ENCODE data around the gene SMARCC1.
"Not testable (repeated sequence)": the region's sequence is repeated elsewhere in the genome, so short reads cannot be mapped to it uniquely, and the experiment has no call there.

SMARCC1 gene

GRCh38 chr3:47762233-47762632 lies 19.5 kb downstream of the SMARCC1 start:
- no peak for DNase-seq

- DNase-seq, result no peak
Observed at GRCh38 chr3:47761046-47761445, 20.6 kb downstream of the SMARCC1 start.

GRCh38 chr3:47760207-47760606 lies 21.5 kb downstream of the SMARCC1 start:
- not testable (repeated sequence) for DNase-seq

- no peak for DNase-seq
Observed at GRCh38 chr3:47758261-47759025, 23.2 kb downstream of the SMARCC1 start.

- DNase-seq, result no peak
Observed at GRCh38 chr3:47752716-47753115, 29.0 kb downstream of the SMARCC1 start.

GRCh38 chr3:47750811-47751354 lies 30.8 kb downstream of the SMARCC1 start:
- not testable (repeated sequence) for DNase-seq

- no peak for DNase-seq
Observed at GRCh38 chr3:47747558-47747957, 34.1 kb downstream of the SMARCC1 start.

- no peak for DNase-seq
Observed at GRCh38 chr3:47746264-47746663, 35.4 kb downstream of the SMARCC1 start.

GRCh38 chr3:47743855-47744254 lies 37.8 kb downstream of the SMARCC1 start:
- DNase-seq, result no peak

GRCh38 chr3:47743352-47743751 lies 38.3 kb downstream of the SMARCC1 start:
- DNase-seq, result not testable (repeated sequence)

GRCh38 chr3:47741925-47742324 lies 39.8 kb downstream of the SMARCC1 start:
- DNase-seq, result no peak

- no peak for DNase-seq
Observed at GRCh38 chr3:47732143-47732542, 49.5 kb downstream of the SMARCC1 start.

GRCh38 chr3:47731061-47731460 lies 50.6 kb downstream of the SMARCC1 start:
- DNase-seq, result no peak

GRCh38 chr3:47722859-47723258 lies 58.8 kb downstream of the SMARCC1 start:
- DNase-seq, result no peak

- not testable (repeated sequence) for DNase-seq
Observed at GRCh38 chr3:47717448-47717847, 64.2 kb downstream of the SMARCC1 start.

- DNase-seq, result no peak
Observed at GRCh38 chr3:47716656-47717055, 65.0 kb downstream of the SMARCC1 start.

GRCh38 chr3:47715928-47716327 lies 65.8 kb downstream of the SMARCC1 start:
- no peak for DNase-seq

- DNase-seq, result no peak
Observed at GRCh38 chr3:47714606-47715005, 67.1 kb downstream of the SMARCC1 start.

GRCh38 chr3:47713655-47714054 lies 68.0 kb downstream of the SMARCC1 start:
- DNase-seq, result no peak

GRCh38 chr3:47712398-47712797 lies 69.3 kb downstream of the SMARCC1 start:
- no peak for DNase-seq

GRCh38 chr3:47711596-47711995 lies 70.1 kb downstream of the SMARCC1 start:
- DNase-seq, result no peak

- DNase-seq, result no peak
Observed at GRCh38 chr3:47705391-47705790, 76.3 kb downstream of the SMARCC1 start.

GRCh38 chr3:47704237-47704612 lies 77.5 kb downstream of the SMARCC1 start:
- DNase-seq, result no peak

GRCh38 chr3:47701388-47701787 lies 80.3 kb downstream of the SMARCC1 start:
- no peak for DNase-seq

- DNase-seq, result no peak
Observed at GRCh38 chr3:47692158-47692557, 89.5 kb downstream of the SMARCC1 start.

Measured in NK-92 treated with Interleukin-12 subunit alpha and Interleukin-12 subunit beta, amount 100 ng/mL, for 24 hours (cell line).